ENCODE measurements around the gene SNTA1. TPM values are rescaled to one million over a fixed set of nuclear protein-coding genes. Genes with fewer than 3 reads are reported as not detected.
A peak's percentile ranks its signal among the peaks of the same experiment; 100 is the strongest.

SNTA1 gene
- total and polyA plus RNA-seq, 2 of the 13 experiments (the other 11 are each of a cell fraction or from before 2014, with no cell fraction given) = 16.4 to 18.3 TPM

DNA sequence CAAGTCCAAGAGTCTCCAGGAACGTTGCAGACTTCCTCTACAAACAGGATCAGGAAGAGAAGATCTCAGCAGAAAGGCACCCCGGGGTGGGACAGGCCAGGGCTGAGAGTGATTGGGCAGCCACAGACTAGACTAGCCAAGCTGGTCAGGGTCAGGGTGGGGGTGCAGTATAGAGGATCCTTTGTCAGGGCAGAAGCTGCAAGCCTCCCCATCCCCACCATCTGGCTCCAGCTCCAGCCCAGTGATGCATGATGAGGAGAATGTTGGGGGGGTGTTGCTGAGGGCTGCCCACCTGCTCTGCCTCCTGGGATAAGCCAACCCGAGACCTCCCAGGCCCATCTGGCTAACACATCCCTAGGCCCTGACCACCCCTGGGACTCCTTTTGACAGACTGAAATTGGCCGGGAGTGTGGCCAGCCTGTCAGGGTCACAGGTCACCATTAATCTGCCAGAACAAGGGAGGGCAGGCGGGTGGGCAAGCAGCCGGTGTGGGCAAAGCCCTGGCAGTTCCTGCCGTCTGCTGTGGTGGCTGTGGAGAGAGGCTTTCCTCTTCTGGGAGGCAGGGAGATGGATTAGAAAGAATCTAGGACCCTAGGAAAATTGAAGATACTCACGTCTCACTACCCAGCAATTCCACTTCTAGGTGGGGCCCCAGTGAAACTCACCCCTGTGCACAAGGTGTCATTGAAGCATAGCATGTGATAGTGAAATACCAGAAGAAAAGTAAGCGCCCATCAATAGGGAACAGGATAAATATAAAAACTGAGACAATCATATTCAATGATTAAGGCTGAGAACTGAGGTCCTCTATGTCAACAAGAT lies 22.1 kb upstream of the SNTA1 start (continued):
- TF ChIP-seq ZFP91 (CRISPR knock-in tag; IDR thresholded peaks at IDR 0.05; ENCODE audit: borderline replicate concordance) = peak; percentile 51; the same call in 1 of the 2 replicates
- peak; percentile 20; the same call in 1 of the 2 replicates for TF ChIP-seq ZNF292 (CRISPR knock-in tag; IDR thresholded peaks at IDR 0.05; ENCODE audit: borderline replicate concordance, low read depth)
- TF ChIP-seq, protein P1, sequence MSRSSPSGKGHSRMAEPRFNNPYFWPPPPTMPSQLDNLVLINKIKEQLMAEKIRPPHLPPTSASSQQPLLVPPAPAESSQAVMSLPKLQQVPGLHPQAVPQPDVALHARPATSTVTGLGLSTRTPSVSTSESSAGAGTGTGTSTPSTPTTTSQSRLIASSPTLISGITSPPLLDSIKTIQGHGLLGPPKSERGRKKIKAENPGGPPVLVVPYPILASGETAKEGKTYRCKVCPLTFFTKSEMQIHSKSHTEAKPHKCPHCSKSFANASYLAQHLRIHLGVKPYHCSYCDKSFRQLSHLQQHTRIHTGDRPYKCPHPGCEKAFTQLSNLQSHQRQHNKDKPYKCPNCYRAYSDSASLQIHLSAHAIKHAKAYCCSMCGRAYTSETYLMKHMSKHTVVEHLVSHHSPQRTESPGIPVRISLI (CRISPR knock-in tag; IDR thresholded peaks at IDR 0.05; ENCODE audit: borderline replicate concordance) = 0 out of 2 replicates have a peak, but pooled peaks have one; percentile 2
- peak; percentile 49; the same call in 1 of the 2 replicates for TF ChIP-seq ZNF746 (CRISPR knock-in tag; IDR thresholded peaks at IDR 0.05)
- TF ChIP-seq NR2F2 (IDR thresholded peaks at IDR 0.05; ENCODE audit: borderline replicate concordance, low read depth) = no peak
- TF ChIP-seq ARNT2 (CRISPR knock-in tag; IDR thresholded peaks at IDR 0.05; ENCODE audit: low read depth) = peak; percentile 54; the same call in 1 of the 2 replicates
- TF ChIP-seq ZNF740 (CRISPR knock-in tag; IDR thresholded peaks at IDR 0.05) = peak; percentile 95
- TF ChIP-seq CCAR2 (optimal IDR thresholded peaks at IDR 0.05; ENCODE audit: low read depth, low read length) = no peak
- TF ChIP-seq NCOA1 (CRISPR knock-in tag; IDR thresholded peaks at IDR 0.05) = 0 out of 2 replicates have a peak, but pooled peaks have one; percentile 20
- TF ChIP-seq RCOR2 (CRISPR knock-in tag; IDR thresholded peaks at IDR 0.05) = no peak
- TF ChIP-seq HNRNPL (IDR thresholded peaks at IDR 0.05; ENCODE audit: low read depth, low read length) = peak; percentile 99
- TF ChIP-seq NR2F6 (IDR thresholded peaks at IDR 0.05) = peak; percentile 50
- peak; percentile 38 for TF ChIP-seq NR2F6 (CRISPR knock-in tag; IDR thresholded peaks at IDR 0.05)
- TF ChIP-seq SMAD1 (CRISPR knock-in tag; IDR thresholded peaks at IDR 0.05; ENCODE audit: borderline replicate concordance, low read depth) = 0 out of 2 replicates have a peak, but pooled peaks have one; percentile 47
- TF ChIP-seq ETV6 (CRISPR knock-in tag; conservative IDR thresholded peaks at IDR 0.05) = no peak
- no peak for TF ChIP-seq ZNF383 (CRISPR knock-in tag; IDR thresholded peaks at IDR 0.05; ENCODE audit: borderline replicate concordance)
- peak; percentile 35; the same call in 1 of the 2 replicates for TF ChIP-seq PHF21A (CRISPR knock-in tag; IDR thresholded peaks at IDR 0.05)
- TF ChIP-seq, protein P2, sequence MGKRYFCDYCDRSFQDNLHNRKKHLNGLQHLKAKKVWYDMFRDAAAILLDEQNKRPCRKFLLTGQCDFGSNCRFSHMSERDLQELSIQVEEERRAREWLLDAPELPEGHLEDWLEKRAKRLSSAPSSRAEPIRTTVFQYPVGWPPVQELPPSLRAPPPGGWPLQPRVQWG (CRISPR knock-in tag; IDR thresholded peaks at IDR 0.05; ENCODE audit: borderline replicate concordance, low read depth) = no peak
- TF ChIP-seq ZNF644 (CRISPR knock-in tag; IDR thresholded peaks at IDR 0.05; ENCODE audit: low read depth) = peak; percentile 14; the same call in 1 of the 2 replicates
- 0 out of 2 replicates have a peak, but pooled peaks have one; percentile 38 for TF ChIP-seq KLF13 (CRISPR knock-in tag; IDR thresholded peaks at IDR 0.05)
- no peak for TF ChIP-seq NFE2 (CRISPR knock-in tag; IDR thresholded peaks at IDR 0.05)
- TF ChIP-seq ARID5B (CRISPR knock-in tag; IDR thresholded peaks at IDR 0.05) = peak; percentile 7; the same call in 1 of the 2 replicates
